H1 (cell line): ENCODE data around the gene FOXA3. TPM values are rescaled to one million over a fixed set of nuclear protein-coding genes. Genes with fewer than 3 reads are reported as not detected.
A peak's percentile ranks its signal among the peaks of the same experiment; 100 is the strongest.

Experiments
- CTCF ChIA-PET: fragments of 300-600 bp; sonication (Branson Sonifier 250); formaldehyde crosslinking; loops from one replicate; lab custom pipeline; 2021; ENCODE audit not compliant: partially characterized antibody; lab: Charles Lee
- POLR2A ChIA-PET: fragments of 300-600 bp; sonication (Branson Sonifier 250); formaldehyde crosslinking; loops from one replicate; lab custom pipeline; 2021; ENCODE audit warnings: inconsistent platforms; ENCODE audit not compliant: partially characterized antibody; lab: Charles Lee
- DNase-seq, 2 experiments: peaks; one replicate each; pipeline versions ENCODE4 v3.0.0 to v3.0.0-alpha.2; 2010 to 2022; ENCODE audit warnings: low spot score in 2 of 2, low read depth in 1 of 2, mixed read lengths in 1 of 2
- FAIRE-seq: peaks from 2 replicates; lab custom pipeline; 2011; peaks lifted over from hg19 to GRCh38; lab: Jason Lieb, UNC
- H2AFZ ChIP-seq: 2 replicates; pipeline ENCODE4 v1.8.1; 2012; ENCODE audit warnings: low read length, inconsistent platforms
- H2AK5ac ChIP-seq: 2 replicates; pipeline ENCODE4 v1.6.1; 2013; ENCODE audit warnings: low read depth, low read length
- H2BK120ac ChIP-seq: replicated peaks from 2 replicates; pipeline ENCODE3; 2013; ENCODE audit warnings: low read depth, low read length, inconsistent platforms
- H2BK12ac ChIP-seq: 2 replicates; pipeline ENCODE4 v1.6.1; 2013; ENCODE audit warnings: low read depth, low read length
- H2BK15ac ChIP-seq: 2 replicates; pipeline ENCODE4 v1.6.1; 2013; ENCODE audit warnings: low read length
- H2BK20ac ChIP-seq: 2 replicates; pipeline ENCODE4 v1.6.1; 2013; ENCODE audit warnings: low read length
- H2BK5ac ChIP-seq: 2 replicates; pipeline ENCODE4 v1.6.1; 2013; ENCODE audit warnings: low read depth, low read length
- H3K14ac ChIP-seq: 2 replicates; pipeline ENCODE4 v1.6.1; 2013; ENCODE audit warnings: inconsistent platforms; ENCODE audit not compliant: insufficient read length
- H3K18ac ChIP-seq: 2 replicates; pipeline ENCODE4 v1.6.1; 2013; ENCODE audit warnings: low read length; ENCODE audit errors: extremely low read depth
- H3K23ac ChIP-seq: 2 replicates; pipeline ENCODE4 v1.6.1; 2013; ENCODE audit warnings: inconsistent platforms; ENCODE audit not compliant: insufficient read length
- H3K23me2 ChIP-seq: 2 replicates; pipeline ENCODE4 v1.6.1; 2013; ENCODE audit warnings: low read depth, low read length
- H3K27ac ChIP-seq: 2 replicates; pipeline ENCODE4 v1.6.1; 2011; ENCODE audit warnings: low read depth, low read length, inconsistent platforms
- H3K27me3 ChIP-seq, 4 experiments: replicated peaks in 1 of 4; 1 replicate in 1 of 4; 2 replicates in 3 of 4; pipeline versions ENCODE4 v1.6.1 to v1.8.1; 2011 to 2013; ENCODE audit warnings: low read length in 3 of 4, mild to moderate bottlenecking in 3 of 4, inconsistent platforms in 2 of 4, mixed read lengths in 2 of 4, moderate library complexity in 1 of 4; ENCODE audit not compliant: control insufficient read depth in 3 of 4, insufficient read depth in 3 of 4; ENCODE audit errors: extremely low read depth in 1 of 4
- H3K36me3 ChIP-seq, 4 experiments: 2 replicates each; pipeline versions ENCODE4 v1.6.1 to v1.8.1; 2011 to 2013; ENCODE audit warnings: mild to moderate bottlenecking in 4 of 4, low read length in 3 of 4, moderate library complexity in 2 of 4, control low read depth in 1 of 4, inconsistent platforms in 1 of 4; ENCODE audit not compliant: insufficient read depth in 4 of 4, control insufficient read depth in 2 of 4
- H3K4ac ChIP-seq: replicated peaks from 2 replicates; pipeline ENCODE3; 2013; ENCODE audit warnings: low read length, low read depth, mixed read lengths, inconsistent platforms; ENCODE audit not compliant: insufficient read length
- H3K4me1 ChIP-seq, 4 experiments: replicated peaks in 1 of 4; 1 replicate in 1 of 4; 2 replicates in 3 of 4; pipeline versions ENCODE4 v1.6.1 to v1.8.1; 2011 to 2013; ENCODE audit warnings: low read length in 3 of 4, inconsistent platforms in 2 of 4, mixed read lengths in 1 of 4; ENCODE audit not compliant: insufficient read depth in 4 of 4, control insufficient read depth in 3 of 4
- H3K4me2 ChIP-seq, 2 experiments: 2 replicates each; pipeline versions ENCODE4 v1.6.1 to v1.8.1; 2011 to 2013; ENCODE audit warnings: low read depth in 2 of 2, low read length in 2 of 2, control low read depth in 1 of 2, inconsistent platforms in 1 of 2, mild to moderate bottlenecking in 1 of 2; ENCODE audit not compliant: insufficient read depth in 1 of 2
- H3K4me3 ChIP-seq, 4 experiments: fragments of 200-600, 300-600 bp in 1 of 4; sonication (generic), shearing (Covaris generic), sonication (Bioruptor Twin) in 1 of 4; 2 replicates each; pipeline versions ENCODE4 v1.5.1 to v1.8.1; 2011 to 2016; ENCODE audit warnings: low read length in 4 of 4, low read depth in 3 of 4, control low read depth in 2 of 4, inconsistent platforms in 2 of 4, mild to moderate bottlenecking in 2 of 4, mixed read lengths in 1 of 4, moderate library complexity in 1 of 4; ENCODE audit not compliant: insufficient read depth in 2 of 4; ENCODE audit errors: extremely low read depth in 1 of 4
- H3K56ac ChIP-seq: replicated peaks from 2 replicates; pipeline ENCODE3; 2013; ENCODE audit warnings: low read depth, mild to moderate bottlenecking, mixed read lengths, low read length, inconsistent platforms; ENCODE audit not compliant: insufficient read length
- H3K79me1 ChIP-seq: 2 replicates; pipeline ENCODE4 v1.6.1; 2013; ENCODE audit warnings: low read depth, low read length, control low read depth
- H3K79me2 ChIP-seq, 2 experiments: 2 replicates each; pipeline versions ENCODE4 v1.6.1 to v1.8.1; 2012 to 2013; ENCODE audit warnings: low read length in 2 of 2, mild to moderate bottlenecking in 2 of 2, inconsistent platforms in 1 of 2; ENCODE audit not compliant: insufficient read depth in 2 of 2, control insufficient read depth in 1 of 2
- H3K9ac ChIP-seq, 4 experiments: replicated peaks in 1 of 4; 1 replicate in 1 of 4; 2 replicates in 3 of 4; pipeline versions ENCODE4 v1.6.1 to v1.8.1; 2011 to 2013; ENCODE audit warnings: low read depth in 3 of 4, low read length in 3 of 4, control low read depth in 2 of 4, mild to moderate bottlenecking in 2 of 4, moderate library complexity in 2 of 4, inconsistent platforms in 1 of 4; ENCODE audit errors: extremely low read depth in 1 of 4
- H3K9me3 ChIP-seq, 2 experiments: 2 replicates each; pipeline versions ENCODE4 v1.6.1 to v1.8.1; 2012 to 2013; ENCODE audit warnings: mild to moderate bottlenecking in 2 of 2, moderate library complexity in 2 of 2, control low read depth in 1 of 2, inconsistent platforms in 1 of 2, low read depth in 1 of 2, low read length in 1 of 2, mixed read lengths in 1 of 2; ENCODE audit not compliant: insufficient read depth in 2 of 2
- H4K20me1 ChIP-seq, 2 experiments: replicated peaks in 1 of 2; 2 replicates each; pipeline versions ENCODE3 to v1.8.1; 2011 to 2013; ENCODE audit warnings: inconsistent platforms in 2 of 2, low read length in 2 of 2, mild to moderate bottlenecking in 1 of 2; ENCODE audit not compliant: insufficient read depth in 2 of 2, control insufficient read depth in 1 of 2
- H4K5ac ChIP-seq: 2 replicates; pipeline ENCODE4 v1.6.1; 2013; ENCODE audit warnings: low read length, low read depth, mixed read lengths, inconsistent platforms; ENCODE audit not compliant: insufficient read length
- H4K8ac ChIP-seq: 2 replicates; pipeline ENCODE4 v1.8.0; 2013; ENCODE audit warnings: mild to moderate bottlenecking, moderate library complexity, low read length, inconsistent platforms; ENCODE audit not compliant: insufficient read depth; ENCODE audit errors: extremely low read depth
- H4K91ac ChIP-seq: replicated peaks from 2 replicates; pipeline ENCODE3; 2013; ENCODE audit warnings: low read length, mixed read lengths, inconsistent platforms; ENCODE audit not compliant: insufficient read length
- ASH2L ChIP-seq: fragments of 200-600, 300-600 bp; sonication (generic); IDR thresholded peaks from one replicate; pipeline ENCODE4 v1.7.1; 2017; ENCODE audit warnings: low read length
- BACH1 ChIP-seq: IDR thresholded peaks from 2 replicates; pipeline ENCODE4 v1.6.1; 2012; ENCODE audit warnings: low read length, improper control_type of control experiment
- BRCA1 ChIP-seq: IDR thresholded peaks from 2 replicates; pipeline ENCODE4 v1.6.1; 2012; ENCODE audit warnings: low read depth, low read length, improper control_type of control experiment
- CHD2 ChIP-seq: IDR thresholded peaks from 2 replicates; pipeline ENCODE4 v1.6.1; 2012; ENCODE audit warnings: low read length, improper control_type of control experiment
- EGR1 ChIP-seq: IDR thresholded peaks from 2 replicates; pipeline ENCODE4 v1.6.1; 2011; ENCODE audit warnings: low read depth, low read length, borderline replicate concordance
- KDM1A ChIP-seq: fragments of 200-600, 300-600 bp; sonication (generic); IDR thresholded peaks from 2 replicates; pipeline ENCODE4 v1.7.1; 2016; ENCODE audit warnings: mild to moderate bottlenecking, low read length, borderline replicate concordance
- POLR2A ChIP-seq, 2 experiments: IDR thresholded peaks; 1 replicate in 1 of 2; 2 replicates in 1 of 2; pipeline ENCODE4 v1.6.1; 2011; ENCODE audit warnings: low read depth in 2 of 2, low read length in 2 of 2, mild to moderate bottlenecking in 2 of 2; ENCODE audit errors: control extremely low read depth in 1 of 2
- RXRA ChIP-seq: IDR thresholded peaks from 2 replicates; pipeline ENCODE4 v1.6.1; 2011; ENCODE audit warnings: low read depth, mild to moderate bottlenecking, low read length, moderate library complexity; ENCODE audit not compliant: insufficient read depth
- SIX5 ChIP-seq: IDR thresholded peaks from 2 replicates; pipeline ENCODE4 v1.6.1; 2011; ENCODE audit warnings: mild to moderate bottlenecking, low read depth, low read length
- WGBS, 2 experiments: shearing (Covaris generic) in 1 of 2; methylation state at CpG; one replicate each; pipeline versions ENCODE4 v1.1.6 to v1.1.7; 2013 to 2015; ENCODE audit warnings: low lambda C conversion rate in 2 of 2, mixed read lengths in 2 of 2, inconsistent platforms in 1 of 2, low coverage in 1 of 2, missing lambda C conversion rate in 1 of 2; ENCODE audit not compliant: insufficient replicate concordance in 2 of 2, insufficient coverage in 1 of 2, insufficient read length in 1 of 2; ENCODE audit errors: extremely low coverage in 1 of 2, missing lambda C conversion rate in 1 of 2; 5-methylcytosine and 5-hydroxymethylcytosine counted together
- long read RNA-seq, 2 experiments: library from RNA in 1 of 2; library from capped mRNA in 1 of 2; stranded (forward); transcript quantifications; one replicate each; pipeline ENCODE4 v2.0.0, GENCODE V29; 2021; ENCODE audit warnings: inconsistent platforms in 1 of 2
- polyA minus RNA-seq, 3 experiments: library from RNA; depleted of rRNA, polyadenylated mRNA; stranded (reverse); fragments of >200 nt; gene quantifications; 1 replicate in 2 of 3; 2 replicates in 1 of 3; pipeline ENCODE4 v1.2.3, GENCODE V29; 2011
- polyA plus RNA-seq, 7 experiments: library from polyadenylated mRNA; depleted of rRNA in 3 of 7; stranded (reverse) in 5 of 7; unstranded in 2 of 7; fragments of >200 nt in 5 of 7; fragments of 200-250 nt in 2 of 7; gene quantifications; 1 replicate in 5 of 7; 2 replicates in 1 of 7; 4 replicates in 1 of 7; pipeline versions ENCODE4 v1.2.1 to v1.2.3, GENCODE V29; 2011 to 2013; ENCODE audit warnings: missing spikeins in 2 of 7, mixed read lengths in 2 of 7
- total RNA-seq: library from RNA; stranded (reverse); fragmentation: NEBNext Ultra II Directional; extraction: Animal tissue kit (Norgen Biotek cat#: 25700); gene quantifications from 2 replicates; pipeline ENCODE4 v1.2.1, GENCODE V29; 2021

FOXA3 gene
- total RNA-seq = 20.2 and 21.7 TPM in 2 replicates
- 40.1 and 49.1 TPM in 2 replicates for polyA plus RNA-seq (2011; rRNA removed)
- polyA plus RNA-seq (2011; cell fraction: cytosol; rRNA removed) = 30.1 TPM
- polyA plus RNA-seq (2011; cell fraction: nucleus; rRNA removed) = 21.8 TPM
- 15.5 to 25.3 TPM (median 20.3 TPM) in 4 replicates for polyA plus RNA-seq (2012, experiment 1 of 2)
- 27.4 TPM for polyA plus RNA-seq (2012, experiment 2 of 2)
- polyA plus RNA-seq (2013, experiment 1 of 2) = 12.7 TPM
- 12.4 TPM for polyA plus RNA-seq (2013, experiment 2 of 2)
- polyA minus RNA-seq (2011; rRNA and poly(A)+ RNA removed) = 32.3 and 37.8 TPM in 2 replicates
- polyA minus RNA-seq (2011; cell fraction: cytosol; rRNA and poly(A)+ RNA removed) = 11.7 TPM
- 12.9 TPM for polyA minus RNA-seq (2011; cell fraction: nucleus; rRNA and poly(A)+ RNA removed)
- long read RNA-seq, experiment 1, transcript FOXA3-201 (2 exons, 1,989 nt) = major isoform, 21 of 39 reads
- long read RNA-seq, experiment 1, partial matches to known transcripts = 16 of 39 reads
- long read RNA-seq, experiment 1, other reads (novel, unspliced or antisense) = 2 of 39 reads
- long read RNA-seq, experiment 2 = 0 reads

DNA sequence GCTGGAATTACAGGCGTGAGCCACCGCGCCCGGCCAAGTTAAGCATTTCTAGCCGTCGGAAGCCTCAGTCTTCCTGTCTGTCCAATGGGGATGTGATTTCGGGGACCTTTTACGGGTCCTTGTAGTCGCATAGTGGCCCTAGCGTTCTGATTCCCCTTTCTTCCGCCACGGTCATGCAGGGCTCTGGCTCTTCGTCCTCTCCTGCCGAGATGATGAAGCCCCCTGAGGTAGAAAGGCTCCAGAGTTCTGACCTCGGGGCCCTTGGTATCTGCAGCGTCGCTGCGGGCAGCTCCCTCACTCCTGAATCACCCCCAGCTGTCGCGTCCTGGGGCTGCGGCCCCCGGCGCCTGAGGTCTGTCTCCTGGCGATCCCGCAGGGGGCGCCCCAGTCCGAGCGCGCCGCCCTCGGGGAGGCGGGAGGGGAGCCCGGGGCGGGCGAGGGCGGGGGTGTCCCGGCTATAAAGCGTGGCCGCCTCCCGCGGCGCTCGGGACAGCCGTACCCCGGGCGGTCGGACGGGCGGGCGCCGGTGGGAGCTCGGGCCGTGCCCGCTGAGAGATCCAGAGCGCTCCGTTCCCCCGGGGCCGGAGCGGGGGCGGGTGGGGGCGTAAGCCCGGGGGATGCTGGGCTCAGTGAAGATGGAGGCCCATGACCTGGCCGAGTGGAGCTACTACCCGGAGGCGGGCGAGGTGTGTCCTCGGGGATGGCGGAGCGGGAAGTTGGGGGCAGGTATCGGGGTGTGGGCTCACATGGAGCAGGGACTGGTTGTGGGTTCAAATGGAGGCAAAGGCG lies at the start of gene FOXA3:
Gene FOXA3 (plus strand): TSS at position 487 of the 789 bp plus-strand sequence. CDS start 131 bp downstream, at position 618.
- peak within 1 kb of the TSS; percentile 73 for H3K4ac ChIP-seq
- H2BK12ac ChIP-seq = 0 out of 2 replicates have a peak within 1 kb of the TSS, but pooled peaks have one; percentile 27
- peak within 1 kb of the TSS; percentile 83; the same call in 1 of the 2 replicates for H2BK5ac ChIP-seq
- CTCF ChIA-PET = interaction anchor here (0.5 to 12.4 kb wide), 24 partner anchors 9 to 424 kb away, joined by 3 to 208 read pairs (median 3); partner anchors contain the start of genes IRF2BP1, MYPOP, NANOS2 and SIX5
- no peak within 1 kb of the TSS for H2BK120ac ChIP-seq
- H2BK15ac ChIP-seq = 0 out of 2 replicates have a peak within 1 kb of the TSS, but pooled peaks have one; percentile 61
- FAIRE-seq = no peak
- peak within 1 kb of the TSS; percentile 62; the same call in 1 of the 2 replicates for H3K27ac ChIP-seq
- no peak within 1 kb of the TSS for H2AK5ac ChIP-seq
- 4% methylated on average over 23 of the region's 71 CpGs; no CpG with 5 or more reads in 1 of the 2 experiments for WGBS, 2 experiments
- H4K5ac ChIP-seq = no peak within 1 kb of the TSS
- peaks cover 14% of the 10 kb centered on the region; the same call in 1 of the 2 replicates for H3K79me1 ChIP-seq
- DNase-seq = peak; percentile 39 to 87
- peak within 1 kb of the TSS; percentile 94 for H4K91ac ChIP-seq
- H3K36me3 ChIP-seq = peaks cover 0 to 7% (median 5%) of the 10 kb centered on the region in 4 experiments; a peak in 3 of 8 replicates
- peaks cover 18% of the 10 kb centered on the region for H3K23me2 ChIP-seq
- H2BK20ac ChIP-seq = 0 out of 2 replicates have a peak within 1 kb of the TSS, but pooled peaks have one; percentile 61
- peak within 1 kb of the TSS; percentile 91 to 96 for H3K4me2 ChIP-seq
- peak within 1 kb of the TSS; percentile 87 for H3K18ac ChIP-seq
- H4K20me1 ChIP-seq = peaks cover 0 to 7% of the 10 kb centered on the region in 2 experiments
- peaks cover 3 to 68% of the 10 kb centered on the region in 2 experiments; a peak in 2 of 4 replicates for H3K79me2 ChIP-seq
- peak within 1 kb of the TSS; percentile 59 to 93 (median 88) for H3K9ac ChIP-seq
- H3K27me3 ChIP-seq = no peaks in the 10 kb centered on the region; a peak in 1 of 7 replicates
- H4K8ac ChIP-seq = peak within 1 kb of the TSS; percentile 96
- H3K4me1 ChIP-seq = peaks cover 0 to 18% (median 8%) of the 10 kb centered on the region in 4 experiments; a peak in 6 of 7 replicates
- peak within 1 kb of the TSS; percentile 72 for H3K14ac ChIP-seq
- peak within 1 kb of the TSS; percentile 81 to 91 (median 88) for H3K4me3 ChIP-seq
- POLR2A ChIA-PET = interaction anchor here (0.6 to 13.7 kb wide), 25 partner anchors 10 to 680 kb away, joined by 3 to 277 read pairs (median 4); partner anchors contain the start of genes DMWD, IRF2BP1, MYPOP and RSPH6A
- peak within 1 kb of the TSS; percentile 73 for H3K56ac ChIP-seq
- H3K23ac ChIP-seq = no peak within 1 kb of the TSS
- H2AFZ ChIP-seq = peak within 1 kb of the TSS; percentile 49; the same call in 1 of the 2 replicates
- H3K9me3 ChIP-seq = no peaks in the 10 kb centered on the region
- TF ChIP-seq EGR1 (peak; percentile 78; the same call in 1 of the 2 replicates), POLR2A (IDR thresholded peaks at IDR 0.05; ENCODE audit: control extremely low read depth in 1 of 2, low read depth in 2 of 2, low read length in 2 of 2) (peak in 1 of 2 experiments; percentile 53; a peak in 1 of 3 replicates), CHD2 (no peak), BACH1 (no peak), KDM1A (peak; percentile 99), SIX5 (no peak), ASH2L (no peak), RXRA (no peak), BRCA1 (no peak)
